GM18907 (cell line): ENCODE data around the gene SPATA24.
"Not testable (repeated sequence)": the region's sequence is repeated elsewhere in the genome, so short reads cannot be mapped to it uniquely, and the experiment has no call there.

Experiments
- ATAC-seq: cut with Tn5 transposase; IDR thresholded peaks from one replicate; pipeline ENCODE4 v1.9.1; 2021; ENCODE audit warnings: mild to moderate bottlenecking, moderate library complexity; ENCODE audit not compliant: unreplicated experiment

SPATA24 gene

DNA sequence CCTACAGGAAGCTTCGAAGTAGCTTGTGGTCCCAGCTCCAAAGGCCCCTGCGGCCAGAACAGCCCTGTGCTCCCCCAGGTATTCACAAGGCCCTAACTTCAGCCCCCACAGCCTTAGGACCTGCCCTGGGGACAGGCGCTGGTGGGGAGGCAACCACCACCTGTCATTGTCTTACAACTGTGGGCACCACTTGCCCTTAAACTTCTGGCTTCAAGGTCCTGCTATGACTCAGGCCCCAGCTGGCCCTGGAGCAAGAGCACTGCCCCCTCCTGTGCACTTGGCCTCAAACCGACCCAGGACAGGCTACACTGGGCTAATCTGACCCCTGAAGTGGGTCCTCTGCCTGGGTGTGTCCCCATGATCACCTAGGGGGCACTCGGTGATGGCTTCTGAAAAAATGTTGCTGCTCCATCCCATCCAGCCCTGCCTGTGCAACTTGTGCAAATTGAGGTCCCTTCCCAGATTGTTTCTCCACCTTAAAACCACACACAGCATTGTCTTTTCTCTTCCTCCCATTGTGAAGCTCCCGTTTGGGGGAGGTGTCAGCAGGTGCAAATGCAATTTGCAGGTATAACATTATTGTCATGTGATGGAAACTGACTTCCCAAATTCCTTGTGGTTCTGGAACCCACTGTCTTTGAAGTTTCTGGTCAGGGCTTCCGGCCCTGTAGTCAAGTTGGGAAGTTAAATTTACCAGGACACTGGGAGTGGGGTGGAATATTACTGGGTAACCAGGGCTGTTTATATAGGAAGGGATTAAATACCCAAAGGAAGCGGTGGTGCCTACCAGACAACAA, 7.8 kb downstream of the SPATA24 start:
- no peak for ATAC-seq

- ATAC-seq = no peak
Measured at GRCh38 chr5:139394654-139395566, 9.0 kb downstream of the SPATA24 start, which contains the start of gene PROB1. Gene PROB1 (minus strand): TSS chr5:139395104. CDS start chr5:139395081, 23 bp downstream.

DNA sequence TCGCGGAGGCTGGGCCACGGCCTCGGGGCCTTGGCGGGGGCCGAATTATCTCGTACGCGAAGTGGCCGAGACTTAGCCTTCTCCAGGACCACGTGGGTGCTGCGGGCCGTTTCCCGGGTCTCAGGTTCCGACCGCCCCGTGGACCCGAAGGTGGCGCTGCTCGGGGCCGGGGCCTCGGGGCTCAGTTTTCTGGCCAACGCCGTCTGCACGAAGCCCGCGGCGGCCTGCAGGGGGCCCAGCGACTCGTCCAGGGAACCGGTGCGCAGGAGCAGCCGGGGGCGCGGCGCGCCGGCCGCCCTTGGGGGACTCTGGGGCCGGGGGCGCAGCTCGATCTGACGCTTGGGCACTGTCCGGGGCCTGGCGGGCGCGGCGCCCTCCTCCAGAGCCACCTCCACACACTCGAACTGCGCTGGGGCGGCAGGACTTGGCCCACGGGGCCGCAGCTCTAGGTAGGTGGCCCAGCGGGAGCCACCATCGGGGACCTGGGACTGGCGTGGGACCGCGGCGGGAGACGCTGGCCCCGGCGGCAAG, 9.7 kb downstream of the SPATA24 start:
- ATAC-seq = no peak

GRCh38 chr5:139393497-139394122, 10.3 kb downstream of the SPATA24 start:
- no peak for ATAC-seq

DNA sequence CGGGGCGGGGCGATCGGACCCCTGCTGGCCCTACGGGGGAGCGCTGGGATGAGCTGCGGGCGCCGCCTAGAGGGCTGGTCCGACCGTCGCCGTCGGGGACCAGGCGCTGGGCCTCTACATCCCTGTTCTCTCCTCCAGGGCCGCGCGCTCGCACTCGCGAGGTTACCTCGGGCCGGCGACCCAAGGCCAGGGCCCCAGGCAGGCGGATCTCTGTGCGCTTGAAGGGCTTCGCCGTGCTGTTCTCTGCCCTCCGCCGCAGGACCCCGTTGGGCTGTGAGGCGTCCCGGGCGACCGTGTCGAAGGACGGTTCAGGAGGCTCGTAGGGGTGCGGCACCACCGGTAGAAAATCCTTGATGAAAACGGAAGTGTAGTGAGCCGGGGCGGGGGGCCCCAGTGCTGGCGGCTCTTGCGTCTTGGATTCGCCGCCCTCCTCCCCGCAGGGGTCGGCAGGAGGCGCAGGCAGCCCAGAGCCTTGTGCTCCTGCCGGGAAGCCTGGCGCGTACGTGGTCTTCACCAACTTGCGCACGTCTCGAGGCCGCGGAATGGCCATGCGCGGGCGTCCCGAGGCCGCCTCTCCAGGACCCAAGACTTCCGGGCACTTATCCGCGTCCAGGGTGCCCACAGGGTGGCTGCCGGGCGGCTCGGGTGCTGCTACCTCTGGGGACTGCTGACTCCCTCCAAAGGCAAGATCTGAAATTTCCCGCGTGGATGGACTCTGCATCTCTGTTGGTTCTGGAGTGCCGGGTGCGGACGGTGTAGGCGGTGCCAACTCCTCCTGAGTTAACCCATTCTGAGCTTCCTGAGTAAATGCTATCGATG, 11.0 kb downstream of the SPATA24 start:
- ATAC-seq = peak; percentile 49

DNA sequence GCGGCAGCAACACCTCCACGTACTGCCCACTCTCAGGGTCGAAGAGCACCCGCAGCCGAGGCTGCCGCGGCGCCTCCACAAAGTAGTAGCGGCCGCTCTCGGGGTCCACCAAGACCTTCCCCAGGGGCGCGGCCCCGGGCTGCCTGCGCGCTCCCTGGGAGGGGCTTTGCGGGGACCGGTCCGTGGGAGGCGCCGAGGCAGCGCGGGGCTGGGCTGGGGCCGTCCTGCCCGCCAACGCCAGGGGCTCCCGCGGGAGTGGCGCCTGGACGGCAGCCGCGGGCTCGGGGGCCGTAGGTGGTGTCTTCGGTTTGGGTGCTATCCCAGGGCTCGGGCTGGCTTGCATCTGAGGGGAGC, 11.6 kb downstream of the SPATA24 start:
- no peak for ATAC-seq

- no peak for ATAC-seq
Measured at GRCh38 chr5:139391570-139392323, 12.1 kb downstream of the SPATA24 start.

GRCh38 chr5:139390639-139391569, 13.0 kb downstream of the SPATA24 start:
- ATAC-seq = no peak

DNA sequence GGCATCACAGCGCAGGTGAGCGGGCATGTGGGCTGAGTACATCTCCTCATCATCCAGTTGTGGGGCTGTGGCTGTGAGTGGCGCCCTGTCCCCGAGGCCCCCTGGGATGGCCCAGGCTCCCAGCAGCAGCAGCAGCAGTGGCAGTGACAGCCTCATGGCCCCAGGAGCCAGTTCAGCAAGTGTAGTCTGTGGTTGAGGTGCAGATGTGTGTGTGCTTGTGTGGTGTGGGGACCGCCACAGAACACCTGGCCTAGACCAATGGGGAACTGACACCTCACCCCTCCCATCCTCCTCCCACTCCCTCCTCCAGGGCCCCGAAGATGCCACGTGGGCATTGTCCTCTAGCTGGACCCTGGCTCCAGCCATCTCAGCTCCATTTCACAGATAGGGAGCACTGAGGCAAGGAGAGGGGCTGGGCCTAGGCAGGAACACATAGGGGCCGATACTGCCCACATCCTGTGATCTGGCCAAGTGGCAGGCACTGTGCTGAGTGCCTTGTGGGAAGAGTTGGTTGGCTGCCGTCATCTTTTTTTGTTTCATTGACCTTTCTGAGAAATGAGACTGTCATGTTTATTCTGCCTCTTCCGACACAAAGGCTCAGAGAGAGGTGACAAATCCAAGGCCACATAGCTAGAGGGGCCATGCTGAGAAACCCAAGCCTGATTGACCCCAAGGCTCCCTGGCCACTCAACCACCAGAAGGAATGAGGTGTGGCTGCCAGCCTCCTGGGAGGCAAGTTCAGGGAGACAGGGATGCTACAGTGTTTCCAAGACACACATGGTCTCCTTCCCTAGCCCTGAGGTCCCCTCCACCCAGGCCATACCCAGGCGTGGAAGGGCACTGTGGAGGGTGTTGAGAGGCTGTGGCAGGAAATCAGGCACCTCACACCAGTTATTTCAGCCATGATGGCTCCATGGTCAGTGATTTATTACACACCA, 13.9 kb downstream of the SPATA24 start, which contains the start of gene MZB1:
Gene MZB1 (minus strand): TSS at position 213 of the 938 bp plus-strand sequence. CDS start 57 bp downstream, at position 156.
- peak; percentile 43 for ATAC-seq

GRCh38 chr5:139388198-139388821, 15.6 kb downstream of the SPATA24 start:
- no peak for ATAC-seq

DNA sequence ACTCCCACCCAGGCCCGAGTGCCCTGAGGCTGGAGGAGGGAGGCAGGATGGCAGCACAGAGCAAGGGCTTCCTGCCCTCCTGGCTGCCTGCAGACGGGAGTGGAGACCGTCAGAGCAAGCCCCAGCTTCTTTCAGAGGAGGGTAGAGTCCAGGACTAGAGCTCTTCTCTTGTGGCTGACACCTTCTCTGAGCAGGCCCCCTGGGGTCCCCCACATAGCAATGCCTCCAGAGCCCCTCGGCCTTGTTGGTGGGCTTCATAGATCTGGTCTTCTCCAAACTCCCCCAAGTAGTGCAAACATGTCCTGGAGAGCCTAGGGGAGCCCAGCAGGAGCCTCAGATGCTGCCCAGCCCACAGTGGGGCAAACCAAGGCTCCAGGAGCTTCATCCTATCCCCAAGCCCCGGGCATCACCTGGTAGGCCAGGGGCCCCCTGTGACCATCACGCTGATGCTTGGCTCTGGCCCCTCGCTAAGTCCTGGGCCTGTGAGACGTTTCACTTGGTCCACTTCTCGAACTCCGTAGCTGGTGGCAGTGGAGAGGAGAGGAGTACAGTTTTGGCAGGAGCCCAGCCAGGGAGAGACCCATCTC, 16.2 kb downstream of the SPATA24 start:
- ATAC-seq = no peak

- not testable (repeated sequence) for ATAC-seq
Measured at GRCh38 chr5:139386956-139387355, 16.9 kb downstream of the SPATA24 start.

DNA sequence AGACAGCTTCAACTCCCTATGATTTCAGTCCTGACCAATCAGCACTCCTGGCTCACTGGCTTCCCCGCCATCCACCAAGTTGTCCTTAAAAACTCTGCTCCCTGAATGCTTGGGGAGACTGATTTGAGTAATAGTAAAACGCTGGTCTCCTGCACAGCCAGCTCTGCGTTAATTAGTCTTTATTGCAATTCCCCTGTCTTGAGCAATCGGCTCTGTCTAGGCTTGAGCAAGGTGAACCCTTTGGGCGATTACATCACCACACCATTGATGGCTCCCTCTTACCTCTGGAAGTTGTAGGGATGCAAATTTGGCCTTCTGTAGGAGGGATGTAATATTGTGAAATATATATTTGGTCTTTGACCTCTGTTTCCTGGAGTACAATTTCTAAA, 17.8 kb downstream of the SPATA24 start:
- no peak for ATAC-seq

DNA sequence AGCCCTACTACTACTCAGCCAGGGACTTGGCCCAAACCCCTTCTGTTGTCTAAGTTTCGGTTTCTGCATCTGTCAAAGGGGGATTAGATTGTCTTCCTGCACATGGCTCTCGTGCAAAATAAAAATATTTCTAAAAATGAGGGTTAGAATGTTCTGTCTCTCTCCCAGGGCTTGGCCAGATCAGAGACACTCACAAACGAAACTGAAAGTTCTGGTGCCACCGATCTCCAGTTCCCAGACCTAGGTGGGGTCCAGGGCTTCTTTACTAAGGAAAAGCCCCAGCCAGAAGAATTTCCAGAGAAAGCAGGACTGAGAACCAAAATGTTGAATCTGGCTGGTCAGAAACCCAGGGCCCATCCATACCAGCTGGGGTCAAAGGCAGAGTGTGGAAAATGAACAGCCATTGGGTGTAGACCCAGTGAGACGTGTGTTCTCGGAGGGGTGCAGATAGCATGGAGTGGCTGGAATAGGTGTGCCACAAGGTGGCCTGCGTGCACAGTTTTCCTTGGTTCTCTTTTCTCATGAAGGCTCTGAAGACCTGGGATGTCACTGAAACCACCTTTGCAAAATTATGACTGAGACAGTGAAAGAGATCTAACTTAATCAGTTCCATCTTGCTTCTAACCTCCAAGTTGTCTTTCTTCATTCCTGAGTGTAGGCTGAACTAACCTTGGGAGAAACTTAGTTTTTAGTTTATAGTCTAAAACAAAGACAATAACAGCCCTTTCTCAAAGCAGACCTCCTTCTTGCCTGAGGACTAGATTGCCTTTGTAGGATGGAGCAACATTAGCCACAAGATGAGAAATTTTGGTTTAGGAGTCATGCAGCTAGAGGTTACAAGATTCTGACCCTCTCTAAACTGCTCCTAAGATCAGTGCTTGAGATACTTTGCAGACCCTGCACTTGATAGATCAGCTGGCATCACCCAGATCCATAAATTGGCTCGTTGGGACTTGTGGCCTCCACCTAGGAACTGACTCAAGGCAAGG, 18.5 kb downstream of the SPATA24 start:
- no peak for ATAC-seq

DNA sequence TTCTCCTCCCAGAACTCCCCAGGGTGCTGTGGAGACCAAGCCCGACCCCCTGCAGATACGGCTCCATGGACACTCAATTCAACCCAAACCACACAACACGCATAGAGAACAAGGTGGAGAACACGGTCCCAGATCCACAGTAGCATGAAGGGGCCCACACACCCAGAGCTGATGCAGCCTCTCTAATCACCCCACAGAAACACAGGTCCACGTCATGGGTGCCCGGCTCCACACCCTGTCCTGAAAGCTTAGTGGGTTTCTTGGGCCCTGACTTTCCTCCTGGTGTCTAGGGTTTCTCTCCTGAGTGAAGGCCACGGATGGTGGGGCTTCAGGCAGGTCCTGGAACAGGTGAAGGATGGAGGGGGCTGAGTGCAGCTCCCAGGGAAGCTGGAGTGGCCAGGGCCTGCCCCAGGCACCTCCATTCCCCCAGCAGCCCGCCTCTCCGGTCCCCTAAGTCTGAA, 19.3 kb downstream of the SPATA24 start:
- ATAC-seq = no peak
